HuH-7.5 (cell line): ENCODE measurements around the gene LIPC.

Experiments used
- DNase-seq: peaks from one replicate; pipeline ENCODE4 v3.0.0; 2011; ENCODE audit warnings: low spot score

The LIPC gene

GRCh38 chr15:58519516-58519915 is 87.7 kb downstream of the LIPC start:
- no peak for DNase-seq

- DNase-seq = no peak
These were observed 88.7 kb downstream of the LIPC start for GRCh38 chr15:58520464-58520863.

GRCh38 chr15:58520936-58521292 is 89.1 kb downstream of the LIPC start:
- no peak for DNase-seq

DNA sequence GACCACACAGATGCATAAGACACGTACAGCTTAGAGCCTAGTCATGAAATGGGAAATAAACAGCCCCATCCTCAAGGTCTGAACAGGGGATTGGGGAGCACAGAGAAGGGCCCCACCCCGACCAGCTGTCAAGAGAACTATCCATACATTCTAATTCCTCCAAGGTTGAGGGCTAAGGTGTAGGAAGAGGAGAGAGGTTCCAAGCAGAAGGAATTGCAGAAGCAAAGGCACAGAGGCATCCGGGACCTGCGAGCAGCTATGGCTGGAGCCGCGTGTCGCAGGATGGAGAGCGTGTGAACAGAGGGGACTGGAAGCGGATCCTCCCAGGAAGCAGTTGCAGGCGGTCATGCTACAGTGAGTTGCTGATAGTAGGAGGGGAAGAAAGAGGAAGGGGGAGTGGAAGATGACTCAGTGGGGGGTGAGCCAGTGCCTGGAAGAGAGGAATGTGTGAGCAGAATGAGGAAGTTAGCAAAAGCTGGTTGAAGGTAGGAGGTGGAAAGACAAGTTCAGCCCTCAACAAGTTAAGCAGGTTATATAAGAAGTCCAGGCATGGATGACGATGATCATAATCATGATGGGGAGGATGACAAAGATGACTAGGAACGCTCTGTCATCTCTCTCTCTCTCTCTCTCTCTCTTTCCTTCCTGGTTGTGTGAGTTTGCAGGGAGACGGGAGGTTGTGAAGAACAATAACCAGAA is 89.7 kb downstream of the LIPC start:
- DNase-seq = no peak

- DNase-seq = no peak
These were observed 90.6 kb downstream of the LIPC start for GRCh38 chr15:58522391-58522790.

GRCh38 chr15:58522865-58523264 is 91.1 kb downstream of the LIPC start:
- no peak for DNase-seq

- DNase-seq = no peak
These were observed 91.8 kb downstream of the LIPC start for GRCh38 chr15:58523634-58524033.

DNA sequence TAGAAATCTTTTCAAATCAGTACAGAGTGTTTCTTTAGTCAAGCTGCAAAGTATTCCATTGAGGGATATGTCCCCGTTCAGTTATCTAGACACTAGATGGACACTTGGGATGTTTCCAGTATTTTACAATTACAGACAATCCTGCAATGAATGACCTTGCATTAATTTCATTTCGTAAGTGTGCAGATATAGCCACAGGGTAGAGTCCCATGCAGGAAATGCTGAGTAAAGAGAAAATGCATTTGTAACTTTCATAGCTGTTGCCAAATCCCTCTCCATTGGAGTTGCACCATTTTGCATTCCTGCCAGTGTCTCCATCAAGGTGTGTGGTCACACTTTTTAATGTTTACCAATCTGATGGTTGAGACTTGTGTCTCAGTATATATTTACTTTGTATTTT is 92.5 kb downstream of the LIPC start:
- no peak for DNase-seq

DNA sequence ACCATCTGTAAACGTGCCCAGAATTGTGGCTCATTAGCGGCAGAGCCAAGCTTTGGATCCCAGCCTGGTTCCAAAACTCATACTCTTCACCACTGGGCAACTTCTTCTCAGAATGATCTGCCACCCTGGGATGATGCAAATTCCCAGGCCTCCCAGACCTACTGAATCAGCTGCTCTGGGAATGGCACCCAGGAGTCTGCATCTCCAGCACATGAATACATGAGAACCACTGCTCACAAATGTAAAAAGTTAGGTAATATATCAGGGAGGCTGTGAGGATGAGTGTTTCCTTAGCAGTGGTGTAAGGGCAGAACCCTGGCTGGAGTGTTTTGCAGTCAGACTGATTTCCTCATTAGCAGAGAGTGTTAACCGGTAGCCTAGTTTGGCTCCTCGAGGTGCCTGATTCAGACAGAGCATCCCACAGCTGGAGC is 94.2 kb downstream of the LIPC start:
- no peak for DNase-seq

GRCh38 chr15:58526647-58527192 is 94.9 kb downstream of the LIPC start:
- DNase-seq = no peak

- no peak for DNase-seq
These were observed 95.9 kb downstream of the LIPC start for GRCh38 chr15:58527573-58528187.

- no peak for DNase-seq
These were observed 96.5 kb downstream of the LIPC start for GRCh38 chr15:58528188-58528870.

- no peak for DNase-seq
These were observed 97.2 kb downstream of the LIPC start for GRCh38 chr15:58529041-58529440.

GRCh38 chr15:58530056-58530590 is 98.3 kb downstream of the LIPC start:
- DNase-seq = no peak

- no peak for DNase-seq
These were observed 100.3 kb downstream of the LIPC start for GRCh38 chr15:58532126-58532525.

- DNase-seq = no peak
These were observed 102.8 kb downstream of the LIPC start for GRCh38 chr15:58534556-58534955.

DNA sequence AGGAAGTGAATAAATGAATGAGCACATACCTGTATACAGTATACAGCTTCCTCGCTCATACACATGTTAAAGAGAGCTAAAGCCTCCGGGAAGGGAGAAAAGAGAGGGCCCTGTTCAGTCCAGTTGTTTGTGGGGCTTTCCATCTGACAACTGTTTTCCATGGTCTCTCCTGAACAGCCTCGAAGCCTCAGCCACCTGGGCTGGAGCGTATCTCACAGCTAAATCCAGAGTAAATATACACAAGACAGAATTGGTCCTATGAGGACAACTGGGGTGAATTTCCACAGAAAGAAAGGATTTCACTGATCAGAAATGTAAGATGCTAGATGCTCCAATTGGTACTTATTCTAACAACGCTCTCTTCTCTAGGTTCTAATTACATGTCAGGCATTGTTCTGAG is 103.5 kb downstream of the LIPC start:
- DNase-seq = no peak

GRCh38 chr15:58535894-58536293 is 104.1 kb downstream of the LIPC start:
- DNase-seq = no peak

GRCh38 chr15:58536414-58536813 is 104.6 kb downstream of the LIPC start:
- no peak for DNase-seq

- no peak for DNase-seq
These were observed 105.2 kb downstream of the LIPC start for GRCh38 chr15:58537033-58537432.

GRCh38 chr15:58538225-58538727 is 106.5 kb downstream of the LIPC start:
- DNase-seq = no peak

DNA sequence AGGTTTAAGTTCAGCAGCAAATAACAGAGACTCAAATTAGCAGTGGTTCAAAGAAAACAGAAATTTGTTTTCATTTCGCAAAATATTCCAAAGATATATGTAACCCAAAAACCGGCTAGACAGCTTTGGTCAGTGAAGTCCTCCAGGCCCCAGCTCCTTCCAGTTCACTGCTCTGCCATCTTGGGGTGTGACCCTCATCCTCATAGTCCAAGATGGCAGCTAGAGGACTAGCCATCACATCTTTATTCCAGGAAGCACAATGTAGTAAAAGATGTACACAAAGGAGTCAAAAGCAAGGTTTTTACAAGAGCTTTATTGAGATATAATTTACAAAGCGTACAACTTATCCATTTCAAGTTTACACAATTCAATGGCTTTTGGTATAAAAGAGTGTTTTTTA is 107.1 kb downstream of the LIPC start:
- no peak for DNase-seq

DNA sequence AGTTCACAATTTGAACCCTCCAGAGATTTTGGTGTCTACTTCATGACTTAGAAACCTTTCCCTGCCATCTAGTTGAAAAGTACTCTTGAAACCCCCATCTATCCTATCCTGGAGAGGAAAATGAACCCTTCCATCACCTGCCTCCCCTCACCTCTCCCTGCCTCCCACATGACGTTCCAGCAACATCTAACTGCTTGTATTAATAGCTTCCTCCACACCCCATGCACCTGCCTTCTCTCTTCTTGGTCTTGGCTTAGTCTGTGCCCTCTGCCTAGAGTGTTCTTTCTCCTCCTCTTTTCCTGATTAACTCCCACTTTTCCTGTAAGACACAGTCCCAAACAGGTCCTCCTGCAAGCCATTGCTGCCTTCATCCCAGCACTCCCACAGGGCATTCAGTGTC is 107.8 kb downstream of the LIPC start:
- DNase-seq = no peak
